T-helper 2 cell treated with Interferon-gamma antibody and Interleukin-4, amounts not matched to agents 100 ng/mL and 5 ng/mL, for 36 hours (primary cell): ENCODE results near the gene TEKT5. TPM values are rescaled to one million over a fixed set of nuclear protein-coding genes. Genes with fewer than 3 reads are reported as not detected.
"Not testable (repeated sequence)": the region's sequence is repeated elsewhere in the genome, so short reads cannot be mapped to it uniquely, and the experiment has no call there.

Source experiments
- intact Hi-C: fragments of 100-400 bp; cut with micrococcal nuclease; formaldehyde crosslinking; loops from one replicate; pipeline ENCODE4 v1.15.1; 2023
- total RNA-seq: library from RNA; stranded (reverse); gene quantifications from 2 replicates; pipeline ENCODE4 v1.2.3, GENCODE V29; 2022

The TEKT5 gene
- total RNA-seq, 1 donor from 2014 or later = not detected

DNA sequence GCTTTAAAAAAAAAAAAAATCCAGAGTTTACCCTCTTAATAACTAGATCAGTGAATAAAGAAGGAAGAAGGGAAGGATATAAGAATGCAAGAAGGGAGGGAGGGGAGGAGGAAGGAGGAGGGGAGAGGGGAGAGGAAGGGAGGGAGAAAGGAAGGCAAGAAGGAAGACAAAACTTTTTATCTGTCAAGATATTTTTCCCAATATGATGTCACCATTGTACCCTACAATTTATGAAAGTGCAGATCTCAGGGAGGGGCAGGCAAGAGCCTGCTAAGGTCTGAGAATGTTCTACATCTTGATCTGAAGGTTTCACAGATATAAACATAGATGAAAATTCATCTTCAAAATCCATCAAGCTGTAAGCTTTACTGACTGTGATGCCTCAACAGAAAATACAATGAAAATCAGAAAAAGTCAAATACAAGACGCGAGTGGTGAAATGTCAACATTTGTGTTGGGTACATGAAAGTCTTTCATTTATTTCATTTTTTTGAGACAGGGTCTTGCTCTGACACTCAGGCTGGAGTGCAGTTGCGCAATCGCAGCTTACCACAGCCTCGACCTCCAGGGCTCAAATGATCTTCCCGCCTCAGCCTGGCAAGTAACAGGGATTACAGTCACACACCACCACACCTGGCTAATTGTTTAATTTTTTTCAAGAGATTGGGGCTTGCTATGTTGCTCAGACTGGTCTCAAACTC, 57.2 kb downstream of the TEKT5 start:
- intact Hi-C loops = no loop called here

DNA sequence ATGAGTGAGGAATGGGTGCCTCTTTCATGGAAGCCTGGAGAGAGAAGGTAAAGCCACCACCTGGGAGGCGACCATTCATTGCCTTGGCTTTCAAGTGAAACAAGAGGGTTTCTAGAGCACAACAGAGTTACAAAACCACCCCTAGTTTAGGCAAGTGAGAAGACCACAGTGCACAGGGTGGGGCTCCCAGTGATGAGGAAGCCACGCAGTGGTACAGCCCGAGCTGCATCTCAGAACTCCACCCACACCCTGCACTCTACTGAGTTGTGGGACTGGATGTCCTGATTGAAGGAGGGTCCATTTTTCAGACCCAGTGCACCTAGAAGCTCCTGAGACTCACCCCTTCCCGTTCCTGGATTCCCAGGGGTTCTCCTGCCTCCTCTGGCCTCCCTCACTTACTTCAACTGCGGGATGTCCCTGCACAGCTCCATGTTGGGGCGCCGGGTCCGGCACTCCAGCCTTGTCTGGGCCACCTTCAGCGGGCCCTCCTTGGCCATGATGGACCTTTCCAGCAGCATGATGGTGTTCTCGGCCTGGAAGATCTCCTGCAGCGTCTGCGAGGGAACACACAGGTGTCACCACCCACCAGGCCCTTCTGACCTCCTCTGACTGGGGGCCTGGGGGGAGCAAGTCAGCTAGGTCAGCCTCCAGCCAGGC, 59.2 kb downstream of the TEKT5 start:
- intact Hi-C loops = no loop called here

DNA sequence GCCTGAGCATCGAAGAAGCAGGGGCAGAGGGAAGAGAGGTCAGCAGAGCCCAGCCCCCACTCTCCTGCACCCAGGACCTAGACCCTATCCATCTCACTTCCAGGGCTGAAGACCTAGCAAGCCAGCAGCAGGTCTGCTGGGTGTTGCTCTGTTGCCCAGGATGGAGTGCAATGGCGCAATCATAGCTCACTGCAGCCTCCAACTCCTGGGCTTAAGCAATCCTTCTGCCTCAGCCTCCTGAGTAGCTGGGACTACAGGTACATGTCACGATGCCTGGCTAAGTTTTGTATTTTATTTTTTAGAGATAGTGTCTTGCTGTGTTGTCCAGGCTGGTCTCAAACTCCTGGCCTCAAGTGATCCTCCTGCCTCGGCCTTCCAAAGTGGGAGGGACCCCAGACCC, 61.3 kb downstream of the TEKT5 start:
- intact Hi-C loops = not testable (repeated sequence)

DNA sequence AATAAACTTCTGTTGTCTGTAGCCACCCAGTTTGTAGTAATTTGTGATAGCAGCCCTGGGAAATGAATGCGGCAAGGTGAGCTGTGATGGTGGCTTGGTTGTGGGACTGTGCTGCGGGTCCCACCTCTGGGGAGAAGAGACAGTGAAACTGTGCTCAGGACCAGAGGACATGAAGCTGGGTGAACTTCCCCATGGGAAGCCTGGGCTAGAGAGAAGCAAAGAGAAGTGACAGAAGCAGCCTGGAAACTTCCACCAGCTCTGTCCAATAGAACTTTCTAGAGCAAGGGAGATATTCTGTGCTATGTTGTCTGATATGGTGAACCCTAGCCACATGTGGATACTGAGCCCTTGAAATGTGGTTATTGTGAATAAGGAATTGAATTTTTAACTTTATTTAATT, 62.8 kb downstream of the TEKT5 start:
- intact Hi-C loops = no loop called here

DNA sequence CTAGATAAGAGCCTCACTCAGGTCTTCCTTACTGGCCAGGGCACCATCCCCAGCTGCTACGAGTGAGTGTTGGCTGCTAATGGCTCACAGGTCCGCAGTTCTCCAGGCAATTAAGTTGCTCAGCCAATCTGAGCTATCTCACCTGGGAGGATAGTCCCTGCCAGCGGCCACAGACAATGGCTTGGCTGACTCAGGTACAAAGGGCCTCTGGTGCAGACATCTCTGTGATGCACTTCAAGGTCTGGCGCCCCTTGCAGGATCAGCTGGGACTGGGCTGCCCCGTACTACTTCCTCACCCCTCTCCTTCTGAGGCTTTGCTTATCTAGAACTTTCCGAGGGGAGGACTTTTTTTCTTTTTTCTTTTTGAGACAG, 65.2 kb downstream of the TEKT5 start:
- intact Hi-C loops = no loop called here

DNA sequence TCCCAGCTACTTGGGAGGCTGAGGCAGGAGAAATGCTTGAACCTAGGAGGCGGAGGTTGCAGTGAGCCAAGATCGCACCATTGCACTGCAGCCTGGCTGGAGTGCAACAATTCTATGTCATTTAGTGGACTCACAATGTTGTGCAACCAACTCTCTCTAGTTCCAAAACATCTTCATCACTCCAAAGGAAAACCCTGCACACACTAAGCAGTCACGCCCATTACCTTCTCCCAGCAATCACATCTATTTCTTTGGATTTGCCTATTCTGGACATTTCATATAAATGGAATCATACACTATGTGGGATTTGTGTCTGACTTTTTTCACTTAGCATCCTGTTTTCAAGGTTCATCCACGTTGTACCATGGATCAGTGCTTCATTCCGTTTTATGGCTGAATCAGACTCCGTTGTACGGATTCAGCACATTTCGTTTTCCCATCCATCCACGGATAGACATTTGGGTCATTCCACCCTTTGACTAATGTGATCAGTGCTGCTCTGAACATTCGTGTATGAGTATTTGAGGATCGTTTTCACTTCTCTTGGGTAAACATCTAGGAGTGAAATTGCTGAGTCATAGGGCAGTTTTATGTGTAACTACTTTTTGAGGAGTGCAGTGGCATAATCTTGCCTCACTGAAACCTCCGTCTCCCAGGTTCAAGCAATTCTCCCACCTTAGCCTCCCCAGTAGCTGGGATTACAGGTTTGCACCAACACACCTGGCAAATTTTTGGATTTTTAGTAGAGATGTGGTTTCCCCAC, 69.0 kb downstream of the TEKT5 start:
- intact Hi-C loops = no loop called here

DNA sequence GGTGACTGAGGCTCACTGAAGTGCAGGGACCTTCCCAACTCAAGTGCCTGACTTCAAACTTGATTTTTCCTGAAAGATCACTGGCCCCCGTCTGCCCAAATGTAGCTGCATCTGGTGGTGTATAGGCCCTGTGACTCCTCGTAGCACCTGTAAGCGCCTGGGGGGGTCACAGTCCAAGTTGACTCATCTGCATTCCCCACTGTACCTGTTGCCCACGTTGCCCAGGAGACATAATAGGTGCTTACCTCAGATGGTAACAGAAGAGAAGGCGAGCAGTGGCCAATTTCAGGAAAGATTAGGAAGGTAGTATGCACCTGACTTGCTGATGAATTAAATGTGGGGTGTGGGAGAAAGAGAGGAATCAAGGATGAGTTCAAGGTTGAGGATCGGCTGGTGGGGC, 70.2 kb downstream of the TEKT5 start:
- intact Hi-C loops = no loop called here

DNA sequence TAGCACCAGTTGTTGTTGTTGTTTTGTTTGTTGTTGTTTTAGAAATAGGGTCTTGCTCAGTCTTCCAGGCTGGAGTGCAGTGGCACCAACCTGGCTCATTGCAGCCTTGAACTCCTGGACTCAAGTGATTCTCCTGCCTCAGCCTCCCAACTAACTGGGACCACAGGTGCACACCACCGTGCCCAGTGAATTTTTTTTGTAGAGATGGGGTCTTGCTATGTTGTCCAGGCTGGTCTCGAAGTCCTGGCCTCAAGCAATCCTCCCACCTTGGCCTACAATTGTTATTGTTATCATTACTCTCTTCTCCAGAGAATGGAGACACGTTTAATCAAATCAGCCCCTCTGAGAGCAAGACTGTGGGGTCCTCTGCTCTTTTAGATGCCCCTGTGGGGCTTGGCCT, 71.7 kb downstream of the TEKT5 start:
- intact Hi-C loops = no loop called here

DNA sequence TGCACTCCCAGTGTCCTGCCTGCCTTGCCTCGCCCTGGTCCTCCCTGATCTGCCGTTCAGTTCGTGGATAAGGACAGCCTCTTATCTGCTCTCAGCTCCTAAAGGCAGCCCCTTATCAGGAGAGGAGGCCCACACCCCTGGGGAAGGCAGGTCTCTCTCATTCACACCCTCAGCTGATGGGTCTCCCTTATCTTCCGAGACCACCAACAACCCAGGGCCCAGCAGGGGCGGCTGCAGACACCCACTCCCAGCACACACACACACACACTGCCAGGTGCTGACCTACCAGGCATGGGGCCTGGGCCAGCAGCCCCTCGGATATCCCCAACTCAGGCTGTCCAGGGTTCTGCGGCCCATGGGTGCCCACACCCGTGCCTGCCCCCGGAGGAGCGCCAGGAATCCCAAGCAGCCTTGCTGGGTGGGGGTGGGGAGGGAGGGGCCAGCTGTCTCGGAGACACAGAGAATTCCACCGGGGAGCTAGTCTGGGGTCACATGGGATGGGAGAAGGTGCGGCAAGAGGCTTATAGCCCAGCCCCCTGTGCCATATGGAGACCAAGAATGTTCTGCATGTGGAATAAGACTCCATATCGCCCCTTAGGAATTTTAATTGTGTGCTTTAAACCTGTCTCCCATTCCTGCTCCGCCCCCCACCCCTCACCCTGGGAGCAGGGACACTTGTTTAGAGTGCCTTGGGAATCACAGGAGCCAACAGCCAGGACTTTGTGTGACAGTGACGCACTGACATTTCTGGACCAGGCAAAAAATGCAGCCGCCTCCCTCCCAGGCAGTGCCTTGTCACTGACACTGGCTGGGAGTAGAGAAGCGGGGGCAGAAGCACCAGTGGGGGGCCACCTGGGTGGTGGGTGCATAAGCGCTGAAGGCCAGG, 72.5 kb downstream of the TEKT5 start:
- intact Hi-C loops = no loop called here

DNA sequence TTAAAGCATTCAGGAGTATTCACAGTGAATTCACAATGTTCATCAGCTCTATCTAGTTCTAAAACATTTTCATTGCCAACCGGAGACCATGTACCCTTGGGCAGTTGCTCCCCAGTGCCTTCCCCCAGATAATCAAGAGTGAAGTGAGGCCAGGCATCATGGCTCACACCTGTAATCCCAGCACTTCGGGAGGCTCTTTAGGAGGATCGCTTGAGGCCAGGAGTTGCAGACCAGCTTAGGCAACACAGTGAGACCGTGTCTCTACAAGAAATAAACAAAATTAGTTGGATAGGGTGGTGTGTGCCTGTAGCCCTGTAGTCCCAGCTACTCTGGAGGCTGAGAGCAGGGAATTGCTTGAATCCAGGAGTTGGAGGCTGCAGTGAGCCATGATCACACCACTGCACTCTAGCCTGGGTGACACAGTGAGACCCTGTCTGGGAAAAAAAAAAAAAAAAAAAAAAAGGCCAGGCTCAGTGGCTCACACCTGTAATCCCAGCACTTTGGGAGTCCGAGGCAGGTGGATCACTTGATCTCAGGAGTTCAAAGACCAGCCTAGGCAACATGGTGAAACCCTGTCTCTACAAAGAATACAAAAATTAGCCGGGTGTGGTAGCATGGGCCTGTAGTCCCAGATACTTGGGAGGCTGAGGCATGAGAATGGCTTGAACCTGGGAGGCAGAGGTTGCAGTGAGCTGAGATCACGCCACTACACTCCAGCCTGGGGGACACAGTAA, 73.3 kb downstream of the TEKT5 start:
- intact Hi-C loops = not testable (repeated sequence)

DNA sequence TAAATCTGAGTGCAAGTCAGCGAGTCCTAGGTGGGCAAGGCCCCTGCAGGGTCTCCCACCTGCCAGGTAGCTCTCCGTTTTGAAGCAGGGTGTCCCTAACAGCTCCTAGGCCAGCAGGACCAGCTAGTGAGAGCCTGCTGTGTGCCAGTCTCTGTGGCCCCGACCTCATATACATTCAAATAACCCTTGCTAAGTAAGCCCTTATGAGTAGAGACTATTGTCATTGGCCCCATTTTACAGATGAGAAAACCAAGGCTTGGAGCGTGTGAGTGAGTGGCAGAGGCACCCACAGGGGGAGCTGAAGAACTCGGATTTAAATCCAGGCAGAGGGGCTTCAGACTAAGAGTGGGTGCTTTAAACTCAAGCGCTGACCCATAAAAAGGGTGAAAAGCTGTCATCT, 74.6 kb downstream of the TEKT5 start:
- intact Hi-C loops = no loop called here

DNA sequence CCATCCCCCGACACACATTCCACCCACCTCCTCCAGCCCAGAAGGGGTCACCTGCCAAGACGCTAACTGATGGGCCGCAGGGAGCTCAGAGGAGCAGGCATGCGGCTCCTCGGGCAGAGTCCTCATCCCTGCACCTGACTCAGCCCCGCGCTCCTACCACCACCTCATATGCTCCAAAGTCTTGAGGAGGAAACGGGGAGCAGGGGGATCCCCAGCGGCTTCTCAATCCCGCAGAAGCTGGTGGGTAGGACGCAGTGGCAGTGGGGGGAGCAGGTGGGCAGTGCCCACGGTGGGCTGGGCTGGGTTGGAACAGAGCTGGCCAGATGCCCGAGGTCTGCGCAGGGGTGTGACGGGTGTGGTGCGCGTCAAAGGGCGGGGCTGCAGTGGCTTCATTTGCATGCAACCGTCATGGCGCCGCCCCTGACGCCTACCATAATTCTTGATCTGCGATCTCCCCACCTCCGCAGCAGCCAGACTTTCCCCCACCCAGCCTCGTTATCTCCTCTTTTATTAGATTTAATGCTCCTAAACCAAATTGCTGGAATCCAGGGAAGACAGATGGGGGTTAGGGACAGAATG, 75.4 kb downstream of the TEKT5 start:
- intact Hi-C loops = no loop called here

DNA sequence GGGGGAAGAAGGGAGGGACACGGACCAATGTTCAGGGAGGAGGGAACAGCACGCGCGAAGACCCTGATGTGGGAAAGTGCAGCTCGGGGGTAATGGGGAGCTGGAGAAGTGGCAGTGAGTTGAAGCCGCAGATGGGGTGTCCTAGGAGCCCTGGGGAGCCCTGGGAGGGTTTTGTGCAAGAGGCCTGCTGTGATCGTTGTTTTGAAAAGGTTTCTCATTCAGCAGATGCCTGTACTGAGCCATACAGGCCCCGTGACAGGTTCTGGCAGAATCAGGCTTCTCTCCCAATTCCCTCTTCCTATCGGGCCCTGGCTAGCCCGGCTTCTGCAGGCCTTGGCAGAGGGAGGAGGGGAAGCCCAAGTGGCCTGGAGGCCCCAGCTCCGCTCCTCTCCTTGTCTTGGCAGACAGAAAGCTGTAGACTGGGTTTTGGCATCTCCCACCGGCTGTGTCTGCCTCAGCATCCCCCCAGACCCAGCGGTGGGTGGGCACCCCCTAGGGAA, 76.0 kb downstream of the TEKT5 start:
- intact Hi-C loops = no loop called here

DNA sequence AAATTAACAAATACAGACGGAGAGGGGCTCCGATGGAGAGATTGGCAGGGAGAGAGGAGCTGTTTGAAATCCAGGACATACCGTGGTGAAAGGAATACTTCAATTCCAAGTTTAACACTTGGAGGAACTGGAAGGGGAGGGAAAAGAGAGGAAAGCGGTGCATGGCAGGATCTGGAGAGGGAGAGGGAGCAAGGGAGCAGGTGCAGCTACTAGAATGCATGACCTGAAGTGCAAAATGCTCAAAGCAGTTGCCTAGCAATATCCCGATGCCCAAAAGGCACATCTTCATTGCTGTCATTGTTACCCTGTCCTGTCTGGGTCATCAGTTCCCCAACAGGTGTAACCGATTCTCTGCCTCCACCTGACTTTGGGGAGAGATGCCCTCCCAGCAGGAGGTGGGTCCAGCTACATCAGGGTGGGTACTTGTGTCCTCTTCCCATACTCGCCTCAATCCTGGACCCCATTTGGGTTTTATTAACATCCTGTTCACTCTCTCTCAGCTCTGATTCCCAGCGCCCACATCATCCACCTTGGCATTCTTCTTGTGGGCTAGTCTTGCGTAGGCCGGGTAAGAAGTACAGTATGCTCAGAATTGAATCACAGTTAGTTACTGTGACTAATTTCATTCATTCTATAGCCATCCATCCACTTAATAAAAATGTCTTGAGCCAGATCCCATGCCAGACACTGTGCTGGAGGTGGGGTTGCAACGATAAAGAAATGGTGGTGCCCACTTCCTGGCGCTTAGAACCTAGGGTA, 76.9 kb downstream of the TEKT5 start:
- intact Hi-C loops = no loop called here

DNA sequence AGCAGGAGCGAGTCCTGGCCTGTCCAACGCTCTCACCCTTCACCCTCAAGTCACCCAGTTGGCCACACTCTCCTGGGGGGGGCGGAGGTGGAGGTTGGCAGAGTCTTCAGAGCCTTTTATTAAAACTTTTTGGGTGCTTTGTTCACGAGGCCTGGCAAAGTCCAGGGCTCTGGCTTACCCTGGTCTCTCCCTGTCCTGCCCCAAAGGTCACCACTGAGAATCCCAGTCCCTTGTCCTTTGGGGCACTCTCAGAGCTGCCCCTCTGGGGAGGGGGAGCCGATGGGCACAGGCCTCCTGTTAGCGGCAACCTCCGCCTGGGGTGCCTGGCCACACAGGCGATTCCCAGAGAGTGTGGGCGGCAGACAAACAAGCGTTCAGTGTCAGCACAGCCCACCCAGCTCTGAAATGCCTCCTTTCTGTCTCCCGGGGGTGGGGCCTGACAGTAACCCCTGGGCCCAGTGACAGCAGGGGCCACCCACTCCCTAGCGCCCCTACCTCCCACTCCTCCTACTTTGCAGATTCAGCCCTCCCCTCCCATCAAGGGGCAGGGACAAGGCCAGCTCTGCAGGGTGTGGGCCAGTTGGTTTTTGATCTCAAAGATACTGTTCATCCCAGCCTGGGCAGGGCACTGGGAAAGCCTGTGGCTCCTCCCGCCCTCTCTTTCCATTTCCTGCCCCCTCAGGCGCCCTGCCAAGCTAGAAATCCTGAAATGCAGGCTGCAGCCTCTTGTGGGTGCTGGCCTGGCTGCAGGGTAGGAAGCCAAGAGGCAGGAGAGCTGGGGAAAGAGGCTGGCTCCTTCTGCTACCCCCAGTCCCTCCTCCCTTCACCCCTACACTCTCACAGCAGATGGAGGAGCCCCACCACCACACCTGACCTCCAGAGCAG, 77.7 kb downstream of the TEKT5 start:
- intact Hi-C loops = no loop called here

DNA sequence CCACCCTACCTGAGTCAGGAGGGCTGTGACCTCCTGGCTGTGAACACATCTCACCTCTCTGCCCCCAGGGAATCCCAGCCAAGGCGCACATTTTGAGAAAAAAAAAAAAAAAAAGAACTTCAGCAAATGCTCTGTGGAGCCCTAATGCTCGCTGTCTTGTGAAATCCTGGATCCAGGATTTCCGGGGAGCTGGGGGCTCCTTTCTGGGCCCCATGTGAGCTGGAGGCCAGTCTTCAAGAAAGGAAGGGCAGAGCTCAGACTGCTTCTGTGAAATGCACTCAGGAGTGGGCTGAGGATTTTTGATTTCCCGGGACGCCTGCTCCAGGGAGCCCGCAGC, 78.3 kb downstream of the TEKT5 start:
- intact Hi-C loops = no loop called here

DNA sequence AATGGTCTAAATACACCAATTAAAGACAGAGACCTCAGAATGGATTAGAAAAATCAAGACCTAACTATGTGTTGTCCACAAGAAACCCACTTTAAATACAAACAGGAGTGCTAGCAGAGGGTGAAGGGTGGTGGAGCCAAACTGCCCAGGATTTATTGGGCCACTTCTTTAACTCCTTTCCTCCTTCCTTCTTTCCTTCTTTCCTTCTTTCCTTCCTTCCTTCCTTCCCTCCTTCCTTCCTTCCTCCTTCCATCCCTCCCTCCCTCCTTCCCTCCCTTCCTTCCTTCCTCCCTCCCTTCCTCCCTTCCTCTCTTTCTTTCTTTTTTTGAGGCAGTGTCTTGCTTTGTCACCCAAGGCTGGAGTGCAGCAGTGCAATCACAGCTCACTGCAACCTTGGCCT, 80.0 kb downstream of the TEKT5 start:
- intact Hi-C loops = no loop called here

DNA sequence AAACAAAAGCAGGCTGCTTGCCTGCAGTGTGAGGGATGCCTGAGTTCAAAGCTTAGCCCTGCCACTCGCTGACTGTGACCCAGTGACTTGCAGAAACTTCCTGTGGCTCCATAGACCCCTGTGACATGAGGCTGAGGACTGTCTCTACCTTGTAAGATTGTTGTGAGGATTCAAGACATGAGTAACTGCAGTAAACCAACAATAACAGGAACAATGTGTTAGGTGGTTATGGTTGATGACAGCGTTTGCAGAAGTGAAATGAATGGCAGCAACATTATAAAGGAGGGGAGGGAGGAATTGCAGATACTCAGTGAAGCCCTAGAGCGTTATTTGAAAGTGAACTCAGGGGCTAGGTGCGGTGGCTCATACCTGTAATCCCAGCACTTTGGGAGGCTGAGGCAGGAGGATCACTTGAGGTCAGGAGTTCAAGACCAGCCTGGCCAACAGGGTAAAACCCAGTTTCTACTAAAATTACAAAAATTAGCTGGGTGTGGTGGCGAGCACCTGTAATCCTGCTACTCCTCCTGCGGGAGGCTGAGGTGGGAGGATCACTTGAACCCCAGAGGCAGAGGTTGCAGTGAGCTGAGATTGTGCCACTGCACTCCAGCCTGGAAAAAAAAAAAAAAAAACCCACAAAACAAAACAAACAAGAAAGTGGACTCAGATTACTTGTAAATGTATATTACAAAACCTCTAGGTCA, 80.8 kb downstream of the TEKT5 start:
- intact Hi-C loops = no loop called here
